PC-3 (cell line): ENCODE results near the gene ANTKMT. TPM values are rescaled to one million over a fixed set of nuclear protein-coding genes. Genes with fewer than 3 reads are reported as not detected.

Experiments
- ATAC-seq: fragments of 200-7000 bp; cut with Tn5 transposase; 2 replicates; pipeline ENCODE4 v1.9.1; 2020; ENCODE audit warnings: mild to moderate bottlenecking, moderate library complexity
- BruUV-seq: library from RNA; stranded (reverse); fragments of 400-500 nt; replicated peaks from 2 replicates; lab custom pipeline; 2021; lab: Mats Ljungman, UMichigan
- CTCF ChIA-PET: fragments of 300-600 bp; sonication (Branson Sonifier 250); formaldehyde crosslinking; loops from one replicate; lab custom pipeline; 2022; ENCODE audit warnings: antibody characterized with exemption; lab: Charles Lee
- POLR2A ChIA-PET: fragments of 300-600 bp; sonication (Branson Sonifier 250); formaldehyde crosslinking; loops from one replicate; lab custom pipeline; 2022; ENCODE audit warnings: antibody characterized with exemption; ENCODE audit not compliant: unreplicated experiment; lab: Charles Lee
- DNase-seq: peaks from one replicate; pipeline ENCODE4 v3.0.0-alpha.2; 2015
- H2AFZ ChIP-seq: fragments of 300-600 bp; sonication (generic); 2 replicates; pipeline ENCODE4 v1.6.0; 2016; ENCODE audit warnings: antibody characterized with exemption, low read length
- H3F3A ChIP-seq: fragments of 300-600 bp; sonication (generic); one replicate; pipeline ENCODE4 v1.6.0; 2017; ENCODE audit warnings: antibody characterized with exemption, low read length, control low read depth, mild to moderate bottlenecking; ENCODE audit not compliant: unreplicated experiment
- H3K27ac ChIP-seq: fragments of 300-600 bp; sonication (generic); 2 replicates; pipeline ENCODE4 v1.5.1; 2016; ENCODE audit warnings: mild to moderate bottlenecking, low read length
- H3K27me3 ChIP-seq: fragments of 300-600 bp; sonication (generic); 2 replicates; pipeline ENCODE4 v1.6.1; 2016; ENCODE audit warnings: low read length, mixed read lengths
- H3K36me3 ChIP-seq: fragments of 300-600 bp; sonication (generic); 2 replicates; pipeline ENCODE4 v1.6.1; 2016; ENCODE audit warnings: low read depth, mixed run types, low read length, mixed read lengths
- H3K4me1 ChIP-seq: fragments of 300-600 bp; sonication (generic); 2 replicates; pipeline ENCODE4 v1.5.1; 2016; ENCODE audit warnings: low read length; ENCODE audit not compliant: insufficient read depth
- H3K4me2 ChIP-seq: fragments of 300-600 bp; sonication (generic); 2 replicates; pipeline ENCODE4 v1.6.0; 2016; ENCODE audit warnings: low read length
- H3K4me3 ChIP-seq: fragments of 300-600 bp; sonication (generic); 2 replicates; pipeline ENCODE4 v1.5.1; 2016; ENCODE audit warnings: mild to moderate bottlenecking, low read length, mixed read lengths
- H3K79me2 ChIP-seq: fragments of 300-600 bp; sonication (generic); 2 replicates; pipeline ENCODE4 v1.6.1; 2017; ENCODE audit warnings: low read length, mixed read lengths
- H3K9ac ChIP-seq: fragments of 300-600 bp; sonication (generic); 2 replicates; pipeline ENCODE4 v1.6.0; 2016; ENCODE audit warnings: mild to moderate bottlenecking, low read length
- H3K9me2 ChIP-seq: fragments of 300-600 bp; sonication (generic); replicated peaks from 2 replicates; pipeline ENCODE4 v1.6.1; 2016; ENCODE audit warnings: mixed run types, low read length, mixed read lengths
- H3K9me3 ChIP-seq: fragments of 300-600 bp; sonication (generic); 2 replicates; pipeline ENCODE4 v1.6.1; 2016; ENCODE audit warnings: low read length, mixed read lengths
- H4K20me1 ChIP-seq: fragments of 300-600 bp; sonication (generic); 2 replicates; pipeline ENCODE4 v1.6.1; 2016; ENCODE audit warnings: low read length, mixed read lengths
- EZH2 ChIP-seq: fragments of 300-600 bp; sonication (generic); IDR thresholded peaks from one replicate; pipeline ENCODE4 v1.6.1; 2017; ENCODE audit warnings: antibody characterized with exemption, mild to moderate bottlenecking, low read length; ENCODE audit not compliant: unreplicated experiment
- EZH2phosphoT487 ChIP-seq: fragments of 300-600 bp; sonication (generic); IDR thresholded peaks from 2 replicates; pipeline ENCODE4 v1.6.1; 2018; ENCODE audit warnings: mild to moderate bottlenecking, antibody characterized with exemption, low read length, borderline replicate concordance
- intact Hi-C: fragments of 100-400 bp; cut with micrococcal nuclease; formaldehyde crosslinking; loops from 2 replicates; pipeline ENCODE4 v1.9.0; 2023
- total RNA-seq: library from RNA; depleted of rRNA; stranded (reverse); fragments of >200 nt; gene quantifications from 2 replicates; pipeline ENCODE4 v1.2.3, GENCODE V29; 2014
- TF ChIP-seq, protein P1 (sequence below): fragments of 300-600 bp; sonication (generic); conservative IDR thresholded peaks from 2 replicates; pipeline ENCODE4 v1.5.1; 2017; ENCODE audit warnings: antibody characterized with exemption, low read depth, mild to moderate bottlenecking, low read length

Gene ANTKMT
- total RNA-seq, 1 experiment from 2014 or later, result 77.3 TPM

GRCh38 chr16:765488-765865, 44.5 kb downstream of the ANTKMT start:
- DNase-seq, result no peak

DNA sequence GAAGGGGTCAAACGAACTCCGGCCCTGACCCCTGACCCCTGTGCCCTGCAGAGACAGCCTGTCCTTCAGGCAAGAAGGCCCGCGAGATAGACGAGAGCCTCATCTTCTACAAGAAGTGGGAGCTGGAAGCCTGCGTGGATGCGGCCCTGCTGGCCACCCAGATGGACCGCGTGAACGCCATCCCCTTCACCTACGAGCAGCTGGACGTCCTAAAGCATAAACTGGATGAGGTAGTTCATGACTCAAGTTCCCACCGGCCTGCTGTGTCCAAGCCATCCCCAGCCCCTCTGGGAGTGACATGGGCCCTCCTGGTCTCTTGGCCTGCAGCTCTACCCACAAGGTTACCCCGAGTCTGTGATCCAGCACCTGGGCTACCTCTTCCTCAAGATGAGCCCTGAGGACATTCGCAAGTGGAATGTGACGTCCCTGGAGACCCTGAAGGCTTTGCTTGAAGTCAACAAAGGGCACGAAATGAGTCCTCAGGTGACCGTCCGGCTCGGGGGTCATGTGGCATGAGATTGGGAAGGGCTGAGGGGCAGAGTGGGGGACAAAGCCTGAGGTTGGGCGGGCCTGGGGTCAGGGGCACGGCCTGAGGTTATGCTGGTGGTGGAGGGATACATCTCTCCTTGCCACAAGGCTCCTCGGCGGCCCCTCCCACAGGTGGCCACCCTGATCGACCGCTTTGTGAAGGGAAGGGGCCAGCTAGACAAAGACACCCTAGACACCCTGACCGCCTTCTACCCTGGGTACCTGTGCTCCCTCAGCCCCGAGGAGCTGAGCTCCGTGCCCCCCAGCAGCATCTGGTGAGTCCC, 45.3 kb downstream of the ANTKMT start:
- no TSS peak for BruUV-seq
- TF ChIP-seq, protein P1, sequence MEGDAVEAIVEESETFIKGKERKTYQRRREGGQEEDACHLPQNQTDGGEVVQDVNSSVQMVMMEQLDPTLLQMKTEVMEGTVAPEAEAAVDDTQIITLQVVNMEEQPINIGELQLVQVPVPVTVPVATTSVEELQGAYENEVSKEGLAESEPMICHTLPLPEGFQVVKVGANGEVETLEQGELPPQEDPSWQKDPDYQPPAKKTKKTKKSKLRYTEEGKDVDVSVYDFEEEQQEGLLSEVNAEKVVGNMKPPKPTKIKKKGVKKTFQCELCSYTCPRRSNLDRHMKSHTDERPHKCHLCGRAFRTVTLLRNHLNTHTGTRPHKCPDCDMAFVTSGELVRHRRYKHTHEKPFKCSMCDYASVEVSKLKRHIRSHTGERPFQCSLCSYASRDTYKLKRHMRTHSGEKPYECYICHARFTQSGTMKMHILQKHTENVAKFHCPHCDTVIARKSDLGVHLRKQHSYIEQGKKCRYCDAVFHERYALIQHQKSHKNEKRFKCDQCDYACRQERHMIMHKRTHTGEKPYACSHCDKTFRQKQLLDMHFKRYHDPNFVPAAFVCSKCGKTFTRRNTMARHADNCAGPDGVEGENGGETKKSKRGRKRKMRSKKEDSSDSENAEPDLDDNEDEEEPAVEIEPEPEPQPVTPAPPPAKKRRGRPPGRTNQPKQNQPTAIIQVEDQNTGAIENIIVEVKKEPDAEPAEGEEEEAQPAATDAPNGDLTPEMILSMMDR, result no peak
- TF ChIP-seq EZH2, result no peak
- no peak for TF ChIP-seq EZH2phosphoT487
- H3K9ac ChIP-seq, result no peak overlapping the region
- no peaks in the 10 kb centered on the region for H3K9me2 ChIP-seq
- no peak overlapping the region for H3K27ac ChIP-seq
- H3F3A ChIP-seq, result no peaks in the 10 kb centered on the region
- H3K36me3 ChIP-seq, result no peaks in the 10 kb centered on the region
- no peaks in the 10 kb centered on the region for H4K20me1 ChIP-seq
- no peaks in the 10 kb centered on the region for H3K9me3 ChIP-seq
- H3K27me3 ChIP-seq, result no peaks in the 10 kb centered on the region
- no peak overlapping the region for H3K4me3 ChIP-seq
- intact Hi-C loops, result no loop called here
- CTCF ChIA-PET, result interaction anchor here (0.6 kb wide), 1 partner anchor 1166 kb away, joined by 3 read pairs; no protein-coding TSS in a partner anchor
- ATAC-seq, result no peak
- POLR2A ChIA-PET, result no interaction called here
- no peaks in the 10 kb centered on the region for H3K79me2 ChIP-seq
- no peak overlapping the region for H2AFZ ChIP-seq
- H3K4me2 ChIP-seq, result no peak overlapping the region
- H3K4me1 ChIP-seq, result no peaks in the 10 kb centered on the region
- DNase-seq, result no peak

More at GRCh38 chr16:765488-765865, 44.5 kb downstream of the ANTKMT start:
- intact Hi-C loops, result no loop called here
- ATAC-seq, result no peak
- Histone ChIP-seq H2AFZ (no peak overlapping the region), H3K4me3 (no peak overlapping the region), H3K9me3 (no peaks in the 10 kb centered on the region), H3K36me3 (no peaks in the 10 kb centered on the region), H4K20me1 (no peaks in the 10 kb centered on the region), H3K79me2 (no peaks in the 10 kb centered on the region), H3K4me2 (no peak overlapping the region), H3K9me2 (no peaks in the 10 kb centered on the region), H3K27ac (no peak overlapping the region), H3K9ac (no peak overlapping the region), H3K27me3 (no peaks in the 10 kb centered on the region), H3F3A (no peaks in the 10 kb centered on the region), H3K4me1 (peaks cover 7% of the 10 kb centered on the region)
- POLR2A ChIA-PET, result no interaction called here
- TF ChIP-seq EZH2phosphoT487, result no peak
- no peak for TF ChIP-seq EZH2
- CTCF ChIA-PET, result no interaction called here
- BruUV-seq, result no TSS peak

DNA sequence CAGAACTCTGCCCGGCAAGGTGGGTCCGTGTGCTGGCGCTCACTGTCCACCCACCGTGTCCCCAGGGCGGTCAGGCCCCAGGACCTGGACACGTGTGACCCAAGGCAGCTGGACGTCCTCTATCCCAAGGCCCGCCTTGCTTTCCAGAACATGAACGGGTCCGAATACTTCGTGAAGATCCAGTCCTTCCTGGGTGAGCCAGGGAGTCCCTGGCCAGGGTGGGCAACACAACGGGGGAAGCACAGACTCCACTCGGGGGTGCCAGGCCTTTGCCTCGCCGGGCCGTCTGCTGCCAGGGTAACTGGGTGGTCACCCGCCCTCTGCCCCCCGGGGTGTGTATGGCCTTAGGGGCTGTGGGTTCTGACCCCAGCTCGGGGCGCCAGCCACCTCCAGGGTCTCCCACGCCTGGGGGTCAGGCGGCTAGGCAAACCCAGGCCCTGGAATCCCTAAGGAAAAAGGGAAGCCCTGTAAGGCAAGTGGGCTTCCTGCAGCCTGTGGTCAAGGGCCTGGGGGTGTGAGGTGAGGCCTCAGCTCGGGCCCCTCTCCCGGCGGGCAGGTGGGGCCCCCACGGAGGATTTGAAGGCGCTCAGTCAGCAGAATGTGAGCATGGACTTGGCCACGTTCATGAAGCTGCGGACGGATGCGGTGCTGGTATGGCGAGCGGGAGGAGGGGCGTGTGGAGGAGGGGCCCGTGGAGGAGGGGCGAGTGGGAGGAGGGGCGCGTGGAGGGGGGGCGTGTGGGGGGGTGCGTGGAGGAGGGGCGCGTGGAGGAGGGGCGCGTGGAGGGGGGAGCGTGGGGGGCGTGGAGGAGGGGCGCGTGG, 46.1 kb downstream of the ANTKMT start:
- Histone ChIP-seq H3K36me3 (no peaks in the 10 kb centered on the region), H3K9ac (no peak overlapping the region), H3F3A (no peaks in the 10 kb centered on the region), H3K79me2 (no peaks in the 10 kb centered on the region), H3K9me2 (no peaks in the 10 kb centered on the region), H3K27ac (no peak overlapping the region), H3K4me3 (no peak overlapping the region), H3K4me2 (no peak overlapping the region), H3K9me3 (no peaks in the 10 kb centered on the region), H2AFZ (no peak overlapping the region), H3K4me1 (no peaks in the 10 kb centered on the region), H4K20me1 (no peaks in the 10 kb centered on the region), H3K27me3 (no peaks in the 10 kb centered on the region)
- intact Hi-C loops, result no loop called here
- BruUV-seq, result no TSS peak
- TF ChIP-seq, protein P1, result no peak
- TF ChIP-seq EZH2 (no peak), EZH2phosphoT487 (no peak)
- no peak for DNase-seq
- ChIA-PET POLR2A (no interaction called here), CTCF (interaction anchor here (0.6 kb wide), 1 partner anchor 1165 kb away, joined by 3 read pairs; no protein-coding TSS in a partner anchor)
- no peak for ATAC-seq
